WI38 (cell line): ENCODE measurements around the gene NCR2.

Source experiments
- H3K4me3 ChIP-seq: 2 replicates; pipeline ENCODE4 v1.5.1; 2011; ENCODE audit warnings: low read depth, mild to moderate bottlenecking, control low read depth, low read length
- CTCF ChIP-seq: IDR thresholded peaks from 2 replicates; pipeline ENCODE4 v1.5.1; 2012; ENCODE audit warnings: low read depth, mild to moderate bottlenecking, control low read depth, low read length

The NCR2 gene

DNA sequence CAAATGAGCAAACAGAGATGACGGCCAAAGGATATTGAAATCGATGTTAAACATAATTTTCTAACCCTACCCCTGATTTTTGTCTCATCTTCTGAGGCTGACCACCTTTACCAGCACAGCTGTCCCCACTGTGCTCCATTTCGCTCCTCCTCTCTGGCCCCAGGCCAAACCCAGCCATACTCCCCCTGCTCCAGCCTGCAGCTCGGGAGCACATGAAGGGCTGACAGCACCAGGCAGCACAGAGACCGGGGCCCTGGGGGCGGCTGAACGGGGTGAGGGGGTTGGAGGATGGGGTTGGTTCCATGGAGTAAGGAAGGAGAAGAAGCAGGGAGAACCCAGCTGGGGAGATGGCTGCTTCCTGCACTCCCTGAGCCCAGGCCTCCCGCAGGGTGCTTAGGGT is 3.2 kb upstream of the NCR2 start:
- no peak overlapping the region for H3K4me3 ChIP-seq
- no peak for TF ChIP-seq CTCF

DNA sequence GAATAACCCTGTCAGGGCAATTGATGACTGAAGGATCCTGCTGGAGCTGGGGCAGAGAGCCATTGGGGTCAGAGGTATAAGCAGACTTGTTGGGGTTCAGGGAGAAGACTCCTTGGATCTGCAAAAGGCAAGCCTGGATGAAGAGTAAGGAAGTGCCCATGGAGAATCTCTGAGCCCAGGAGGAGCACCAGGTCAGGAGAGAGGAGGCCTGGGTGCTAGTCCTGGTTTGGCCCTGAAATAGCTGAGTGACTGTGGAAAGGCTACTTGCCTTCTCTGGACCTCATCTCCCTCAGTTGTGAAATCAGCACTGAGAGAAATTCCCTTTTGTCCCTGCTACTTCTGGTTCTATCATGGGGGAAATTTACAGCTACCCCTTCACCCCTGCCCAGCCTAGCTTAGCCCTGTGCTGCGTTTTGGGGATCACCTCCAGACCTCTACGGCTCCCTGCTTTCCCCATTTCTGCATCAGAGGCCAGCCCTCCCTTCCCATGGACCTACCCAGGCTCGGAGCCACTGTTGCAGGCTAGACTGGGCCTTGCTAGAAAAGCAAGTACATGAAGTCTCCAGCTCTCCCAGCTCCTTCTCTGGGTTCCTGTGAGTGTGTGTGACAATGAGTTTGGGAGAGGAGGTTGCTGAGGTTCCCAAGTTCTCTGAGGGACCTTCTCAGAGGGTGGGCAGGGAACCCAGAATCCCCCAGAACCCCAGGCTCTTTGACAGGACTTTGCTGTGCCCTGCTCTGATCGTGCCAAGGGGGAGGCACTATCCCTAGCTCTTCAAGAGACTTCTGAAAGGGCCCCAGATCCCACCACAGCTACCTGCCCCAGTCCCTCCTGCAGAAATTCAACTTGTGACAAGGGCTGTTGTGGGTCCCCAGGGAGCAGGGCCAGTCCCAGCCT is 2.3 kb upstream of the NCR2 start:
- no peak overlapping the region for H3K4me3 ChIP-seq
- TF ChIP-seq CTCF = no peak

GRCh38 chr6:41334482-41335040 is 847 bp upstream of the NCR2 start:
- TF ChIP-seq CTCF = peak; percentile 3; the same call in 1 of the 2 replicates
- no peak overlapping the region for H3K4me3 ChIP-seq

GRCh38 chr6:41335943-41336342 is 535 bp downstream of the NCR2 start:
- H3K4me3 ChIP-seq = no peak overlapping the region
- no peak for TF ChIP-seq CTCF

- H3K4me3 ChIP-seq = no peak overlapping the region
- TF ChIP-seq CTCF = no peak
Measured at GRCh38 chr6:41336824-41337223, 1.4 kb downstream of the NCR2 start.

DNA sequence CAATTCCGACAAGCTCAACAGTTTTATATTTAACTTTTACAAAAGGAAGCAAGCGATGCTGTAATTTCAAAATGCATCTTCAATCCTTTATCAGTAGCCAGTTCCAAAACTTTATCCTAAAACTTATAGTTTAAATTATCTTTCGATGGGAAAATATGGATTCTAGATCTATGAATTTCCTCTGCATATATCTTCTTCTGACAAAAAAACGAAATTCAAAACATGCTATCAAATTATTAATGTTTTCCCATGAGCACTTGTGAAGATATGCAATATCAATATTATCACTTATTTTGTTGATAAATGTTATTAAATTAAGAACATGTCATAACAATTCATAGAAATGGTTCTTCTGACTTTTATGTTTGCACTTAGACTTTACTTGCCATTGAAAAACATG is 2.3 kb downstream of the NCR2 start:
- TF ChIP-seq CTCF = no peak
- no peak overlapping the region for H3K4me3 ChIP-seq

GRCh38 chr6:41338659-41339058 is 3.3 kb downstream of the NCR2 start:
- no peak for TF ChIP-seq CTCF
- H3K4me3 ChIP-seq = no peak overlapping the region
